Measurements from ENCODE around the gene MOCS1.
A peak's percentile ranks its signal among the peaks of the same experiment; 100 is the strongest.
"Not testable (repeated sequence)": the region's sequence is repeated elsewhere in the genome, so short reads cannot be mapped to it uniquely, and the experiment has no call there.

The MOCS1 gene

GRCh38 chr6:39934131-39934757, at the start of gene MOCS1:
MOCS1 (minus strand) TSS chr6:39934462; CDS start chr6:39934417, 45 bp downstream.
- DNase-seq, result peak; percentile 22 to 36

GRCh38 chr6:39984051-39984450, 49.8 kb upstream of the MOCS1 start:
- no peak for DNase-seq

- no peak for DNase-seq
Measured at GRCh38 chr6:39983193-39983592, 48.9 kb upstream of the MOCS1 start.

GRCh38 chr6:39982720-39983119, 48.5 kb upstream of the MOCS1 start:
- DNase-seq, result no peak

GRCh38 chr6:39980839-39981580, 46.7 kb upstream of the MOCS1 start:
- peak in 1 of 2 donors; percentile 1 for DNase-seq

- DNase-seq, result no peak
Measured at GRCh38 chr6:39979461-39980328, 45.4 kb upstream of the MOCS1 start.

- DNase-seq, result no peak
Measured at GRCh38 chr6:39978240-39978639, 44.0 kb upstream of the MOCS1 start.

- no peak for DNase-seq
Measured at GRCh38 chr6:39973661-39974060, 39.4 kb upstream of the MOCS1 start.

GRCh38 chr6:39972717-39973116, 38.5 kb upstream of the MOCS1 start:
- DNase-seq, result not testable (repeated sequence)

GRCh38 chr6:39971131-39971530, 36.9 kb upstream of the MOCS1 start:
- not testable (repeated sequence) for DNase-seq

GRCh38 chr6:39965751-39966150, 31.5 kb upstream of the MOCS1 start:
- DNase-seq, result no peak

- DNase-seq, result no peak
Measured at GRCh38 chr6:39964530-39964929, 30.3 kb upstream of the MOCS1 start.

DNA sequence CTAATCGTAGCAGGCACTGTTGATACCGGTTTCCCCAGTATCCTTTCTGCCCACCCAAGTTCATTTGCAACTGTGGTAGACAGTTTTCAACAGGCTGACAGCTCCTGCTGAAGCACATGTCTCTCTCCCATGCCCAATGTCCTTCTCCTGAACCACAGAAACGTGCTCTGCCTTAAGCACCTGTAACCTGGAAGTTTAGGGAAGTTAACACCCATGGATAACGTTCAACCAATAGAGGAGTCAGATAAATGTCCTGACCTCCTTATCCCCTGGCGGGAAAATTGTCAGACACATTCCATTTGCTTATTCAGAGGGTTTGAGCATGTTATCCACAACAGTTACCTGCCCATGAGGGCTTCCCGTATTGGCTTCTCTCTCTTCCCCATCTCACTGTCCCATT, 29.8 kb upstream of the MOCS1 start:
- DNase-seq, result no peak

- no peak for DNase-seq
Measured at GRCh38 chr6:39962831-39963230, 28.6 kb upstream of the MOCS1 start.

DNA sequence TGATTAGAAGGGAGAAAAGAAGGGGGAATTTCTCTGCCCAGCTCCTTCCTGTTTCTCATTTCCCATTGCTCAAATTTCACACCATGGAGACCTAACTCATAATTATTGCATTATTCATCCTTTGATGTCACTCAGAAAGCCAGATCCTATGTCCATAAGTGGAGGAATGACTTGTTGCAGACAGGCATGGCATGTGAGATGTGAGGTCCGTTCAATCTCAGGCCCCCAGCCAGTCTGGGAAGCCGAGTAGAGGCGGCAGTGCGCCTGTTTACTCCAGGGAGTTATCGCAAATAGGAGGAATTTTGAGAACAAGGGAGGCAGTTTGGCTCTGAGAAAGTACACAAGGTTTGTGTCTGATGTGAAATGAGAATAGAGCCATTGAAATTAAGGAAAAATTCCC, 26.9 kb upstream of the MOCS1 start:
- DNase-seq, result no peak

- DNase-seq, result no peak
Measured at GRCh38 chr6:39958947-39959346, 24.7 kb upstream of the MOCS1 start.

DNA sequence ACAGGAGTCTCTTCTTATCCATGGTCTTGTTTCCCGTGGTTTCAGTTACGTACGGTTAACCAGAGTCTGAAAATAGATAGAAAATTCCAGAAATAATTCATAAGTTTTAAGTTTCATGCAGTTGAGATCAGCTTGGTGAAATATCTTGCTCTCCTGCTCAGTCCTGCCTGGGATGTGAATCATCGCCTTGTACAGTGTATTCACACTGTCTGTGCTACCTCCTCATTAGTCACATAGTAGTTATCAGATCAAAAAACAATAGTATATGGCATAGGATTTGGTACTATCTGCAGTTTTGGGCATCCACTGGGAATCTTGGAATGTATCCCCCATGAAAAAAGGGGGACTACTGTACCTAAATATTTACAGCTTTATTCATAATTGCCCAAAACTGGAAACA, 22.7 kb upstream of the MOCS1 start:
- no peak for DNase-seq

DNA sequence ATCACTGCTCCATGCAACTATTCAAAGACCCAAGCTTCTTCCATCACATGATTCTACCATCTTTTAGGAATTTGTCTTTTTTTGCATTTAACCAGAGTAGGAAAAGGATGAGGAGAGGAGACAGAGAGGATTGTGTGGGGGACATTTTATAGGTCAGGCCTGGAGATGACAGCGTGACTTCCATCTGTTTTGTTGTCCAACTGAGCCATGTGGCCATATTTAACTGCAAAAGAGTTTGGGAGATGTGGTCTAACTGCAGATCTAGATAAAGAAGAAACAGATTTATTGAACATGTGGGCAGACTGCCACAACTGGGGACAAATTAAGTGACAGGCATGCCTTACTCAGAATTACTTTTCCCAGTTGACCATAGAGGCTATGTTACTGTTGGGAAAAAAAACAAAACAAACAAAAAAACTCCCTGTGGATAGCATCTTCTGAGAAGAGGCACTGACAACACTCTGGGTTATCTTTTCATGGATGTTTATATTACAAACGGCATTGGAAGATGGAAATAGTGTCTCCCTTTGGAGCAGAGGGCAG, 18.9 kb upstream of the MOCS1 start:
- DNase-seq, result no peak

- no peak for DNase-seq
Measured at GRCh38 chr6:39952167-39952566, 17.9 kb upstream of the MOCS1 start.

DNA sequence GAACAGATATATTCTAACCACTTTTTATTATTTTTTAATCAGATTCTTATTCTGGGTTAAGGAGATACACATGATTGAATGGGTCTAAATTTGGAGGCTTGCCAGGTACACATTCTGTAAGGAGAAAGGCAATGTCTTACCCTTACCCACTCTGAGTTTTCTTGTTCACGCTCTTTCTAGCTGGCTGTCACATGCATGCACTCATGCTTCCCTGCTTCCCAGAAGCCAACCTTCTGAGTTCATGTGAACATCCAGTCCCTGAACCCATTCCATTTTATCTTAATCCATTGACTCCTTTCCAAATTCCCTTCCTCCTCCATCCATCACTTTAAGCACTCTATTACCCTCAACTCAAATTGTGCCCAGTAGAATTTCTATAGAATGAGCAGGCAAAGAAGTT, 17.5 kb upstream of the MOCS1 start:
- DNase-seq, result no peak

GRCh38 chr6:39951191-39951590, 16.9 kb upstream of the MOCS1 start:
- no peak for DNase-seq

DNA sequence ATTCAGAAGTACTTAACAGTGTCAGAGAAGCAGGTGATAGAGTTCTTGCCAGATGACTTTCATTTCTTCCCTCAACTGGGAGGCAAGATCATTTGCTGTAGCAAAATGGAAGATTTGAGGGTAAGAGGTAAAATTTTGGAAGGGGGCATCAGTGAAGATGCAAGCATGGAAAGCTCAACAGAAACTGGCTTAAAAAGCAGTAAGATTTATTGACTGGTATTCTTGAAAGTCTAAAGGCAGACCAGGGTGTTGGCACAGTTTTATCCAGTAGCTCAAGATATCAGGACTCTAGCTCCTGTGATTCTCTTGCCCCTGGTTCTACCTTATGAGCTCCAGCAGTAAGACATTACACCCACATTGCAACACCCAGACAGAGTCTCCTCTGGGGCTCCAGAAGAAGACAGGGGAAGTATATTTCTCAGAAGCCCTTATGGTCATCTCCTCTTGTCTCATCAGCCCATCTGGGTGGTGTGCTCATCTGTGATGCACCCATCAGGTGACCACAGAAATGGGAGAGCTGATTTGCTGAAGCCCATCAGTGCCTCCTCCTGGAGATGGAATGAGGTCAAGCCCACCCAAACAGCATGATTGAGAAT, 16.0 kb upstream of the MOCS1 start:
- no peak for DNase-seq

GRCh38 chr6:39948199-39948791, 14.0 kb upstream of the MOCS1 start:
- no peak for DNase-seq

Measured in stimulated activated CD4-positive, alpha-beta T cell treated with anti-CD3 and anti-CD28 coated beads, Interleukin-2, amount 100 ng/mL, for 48 hours (primary cell).